Pons (tissue), 1 donor: ENCODE data around the gene RPAP3.

ENCODE experiments used
- DNase-seq: peaks from one replicate; pipeline ENCODE4 v3.0.0-alpha.2; 2016; ENCODE audit warnings: low spot score

The RPAP3 gene, protein sequence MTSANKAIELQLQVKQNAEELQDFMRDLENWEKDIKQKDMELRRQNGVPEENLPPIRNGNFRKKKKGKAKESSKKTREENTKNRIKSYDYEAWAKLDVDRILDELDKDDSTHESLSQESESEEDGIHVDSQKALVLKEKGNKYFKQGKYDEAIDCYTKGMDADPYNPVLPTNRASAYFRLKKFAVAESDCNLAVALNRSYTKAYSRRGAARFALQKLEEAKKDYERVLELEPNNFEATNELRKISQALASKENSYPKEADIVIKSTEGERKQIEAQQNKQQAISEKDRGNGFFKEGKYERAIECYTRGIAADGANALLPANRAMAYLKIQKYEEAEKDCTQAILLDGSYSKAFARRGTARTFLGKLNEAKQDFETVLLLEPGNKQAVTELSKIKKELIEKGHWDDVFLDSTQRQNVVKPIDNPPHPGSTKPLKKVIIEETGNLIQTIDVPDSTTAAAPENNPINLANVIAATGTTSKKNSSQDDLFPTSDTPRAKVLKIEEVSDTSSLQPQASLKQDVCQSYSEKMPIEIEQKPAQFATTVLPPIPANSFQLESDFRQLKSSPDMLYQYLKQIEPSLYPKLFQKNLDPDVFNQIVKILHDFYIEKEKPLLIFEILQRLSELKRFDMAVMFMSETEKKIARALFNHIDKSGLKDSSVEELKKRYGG

DNA sequence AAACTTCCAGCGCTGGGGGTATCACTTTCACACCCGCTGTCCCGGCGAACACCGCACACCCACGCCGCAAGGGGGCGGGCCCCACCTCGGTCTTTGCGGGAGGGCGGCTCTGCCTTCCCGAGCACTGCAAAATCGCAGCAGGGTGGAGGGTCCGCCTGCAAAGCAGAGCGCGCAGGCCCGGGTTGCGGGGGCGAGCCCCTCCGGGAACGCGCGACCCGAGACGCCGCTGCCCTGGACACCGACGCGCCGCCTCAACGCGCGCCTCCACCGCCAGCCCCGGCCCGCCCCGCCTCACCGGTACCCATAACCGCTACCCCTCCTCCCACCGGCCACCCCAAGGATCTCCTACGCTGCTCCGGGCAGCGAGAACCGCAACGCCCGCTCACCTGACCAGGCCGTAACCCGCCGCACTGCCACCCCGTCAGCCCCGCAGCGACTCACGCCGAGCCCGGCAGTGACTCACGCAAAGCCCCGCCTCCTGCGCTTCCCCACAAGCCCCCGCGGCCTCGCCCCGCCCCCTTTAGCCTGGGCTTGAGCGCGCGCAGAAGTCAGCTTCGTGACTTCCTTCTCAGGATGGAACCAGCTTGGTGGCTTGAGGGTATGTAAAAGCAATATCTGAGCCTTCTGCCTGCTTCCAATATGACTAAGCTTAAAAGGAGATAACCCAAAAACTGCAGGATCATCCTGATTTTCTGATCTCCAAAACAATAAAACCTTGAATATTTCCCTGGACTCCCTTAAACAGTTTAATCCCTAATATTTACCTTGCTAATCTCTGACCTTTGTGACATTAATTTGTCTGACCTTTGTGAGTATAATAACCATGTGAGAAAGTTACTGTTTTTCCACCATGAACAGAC, at the start of gene RPAP3:
TSS of gene RPAP3 (minus strand) at position 465 of the 860 bp plus-strand sequence. CDS start 3,190 bp downstream, outside the sequence.
- peak; percentile 89 for DNase-seq

DNA sequence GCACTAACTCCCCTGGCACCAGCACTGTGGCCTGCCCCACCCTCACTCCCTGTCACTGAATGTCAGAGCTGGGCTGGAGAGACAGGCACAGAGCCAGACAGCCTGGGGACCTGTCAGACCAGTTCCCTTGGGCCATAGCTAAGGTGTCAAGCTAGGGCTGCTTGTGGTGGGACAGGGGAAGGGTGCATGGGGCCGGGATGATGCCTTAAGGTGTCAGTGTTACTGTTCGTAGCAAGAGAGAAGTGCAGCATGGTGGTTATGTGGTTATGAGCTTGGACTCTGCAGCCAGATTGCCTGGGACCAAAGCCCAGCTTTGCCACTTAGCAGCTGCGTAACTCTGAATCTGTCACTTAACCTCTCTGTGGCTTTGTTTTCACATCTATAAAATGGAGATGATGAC, 49.1 kb upstream of the RPAP3 start:
- DNase-seq, result peak; percentile 57

DNA sequence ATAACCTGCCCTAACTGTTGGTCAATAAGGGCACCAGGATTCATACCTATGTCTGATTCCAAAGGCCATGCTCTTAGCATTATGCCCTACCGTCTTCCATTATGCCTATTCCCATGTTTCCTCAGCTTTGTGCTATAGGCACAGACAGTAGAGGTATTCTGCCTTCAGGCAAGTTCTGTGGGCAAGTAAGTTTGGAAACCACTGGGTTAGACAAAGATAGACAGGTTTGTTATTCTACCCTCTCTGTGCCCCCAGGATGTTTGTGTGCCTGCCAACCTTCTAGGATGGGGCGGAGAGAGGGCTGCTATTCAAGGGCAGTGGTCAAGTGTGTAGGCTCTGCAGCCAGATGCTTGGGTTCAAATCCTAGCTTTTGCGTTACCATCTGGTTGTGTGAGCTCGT, 48.3 kb upstream of the RPAP3 start:
- DNase-seq, result no peak

DNA sequence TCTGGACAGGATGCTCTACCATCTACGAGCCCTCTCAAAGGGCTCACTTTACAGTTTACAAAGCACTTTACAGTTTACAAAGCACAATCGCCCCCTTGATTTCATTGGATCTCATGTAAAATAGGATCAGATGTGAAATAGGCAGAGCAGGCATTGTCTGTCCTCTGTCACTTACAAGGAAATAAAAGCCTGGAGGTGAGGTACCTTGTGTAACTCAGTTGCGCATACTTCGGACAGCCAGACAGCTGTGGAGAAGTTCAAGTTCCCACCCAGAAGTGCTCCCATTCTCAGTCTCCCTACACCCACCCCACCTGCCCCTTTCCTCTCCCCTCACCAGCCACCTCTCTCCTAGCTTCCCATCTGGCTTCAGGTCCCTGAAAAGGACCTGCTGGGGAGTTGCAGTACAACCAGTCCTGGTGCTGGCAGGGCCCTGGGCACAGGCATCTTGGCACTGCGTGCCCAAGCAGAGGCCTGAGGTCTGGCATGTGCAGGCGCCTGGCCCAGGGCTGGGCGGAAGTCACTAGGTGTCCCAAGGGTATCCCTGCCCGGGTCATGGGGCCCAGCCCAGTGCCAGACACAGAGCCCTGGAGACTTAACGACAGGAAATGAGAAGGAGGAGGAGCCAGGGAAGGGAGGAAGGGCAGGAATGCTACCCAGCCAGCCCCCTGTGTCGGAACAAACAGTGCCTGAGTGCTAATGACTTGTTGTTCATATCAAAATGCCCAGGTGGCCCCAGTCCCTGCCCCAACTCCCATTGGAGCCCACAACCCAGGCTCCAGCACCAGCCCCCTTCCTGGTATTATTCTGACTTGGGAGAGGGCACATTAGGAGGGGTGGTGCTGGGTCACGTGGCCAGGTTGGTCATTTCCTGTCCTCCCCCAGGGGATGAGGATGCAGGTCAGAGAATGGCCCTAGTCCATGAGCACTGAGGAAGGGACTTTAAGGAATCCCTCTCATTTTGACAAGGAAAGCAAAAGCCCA, 47.5 kb upstream of the RPAP3 start:
- peak; percentile 50 for DNase-seq

DNA sequence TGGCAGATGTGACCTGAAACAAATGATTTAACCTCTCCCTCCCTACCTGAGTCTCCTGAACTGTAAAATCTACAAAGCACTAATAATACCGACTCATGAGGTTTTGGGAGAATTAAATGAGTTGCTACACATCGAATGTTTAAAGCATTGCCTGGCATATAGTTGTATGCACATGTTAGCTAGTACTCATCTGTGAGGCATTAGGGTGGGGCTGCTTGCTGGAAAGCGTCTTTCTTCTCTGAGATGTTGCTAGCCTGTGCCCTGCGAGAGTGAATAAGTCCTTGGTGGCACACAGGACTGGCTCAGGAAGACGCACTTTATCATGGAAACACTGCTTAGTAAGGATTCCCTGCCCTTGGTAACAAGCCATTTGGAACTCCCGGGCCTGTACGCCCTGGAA, 46.7 kb upstream of the RPAP3 start:
- DNase-seq, result no peak

DNA sequence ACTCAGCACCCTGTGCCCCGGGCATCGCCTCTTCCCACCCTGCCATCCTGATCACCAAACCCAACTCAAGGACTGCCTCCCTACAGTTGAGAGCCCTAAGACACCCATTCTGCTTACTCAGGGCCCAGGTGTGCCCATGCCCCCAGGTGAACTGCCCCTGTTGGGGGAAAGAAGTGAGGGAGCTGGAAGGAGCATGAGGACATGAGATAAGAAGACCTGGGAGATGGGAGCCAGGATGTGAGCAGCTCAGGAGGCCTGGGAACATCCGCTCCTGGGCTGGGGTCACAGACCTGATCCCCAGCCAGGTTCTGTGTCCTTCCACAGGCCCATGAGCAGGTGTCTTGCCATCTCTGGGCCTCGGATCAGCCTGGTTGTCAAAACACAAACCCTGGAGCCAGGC, 46.3 kb upstream of the RPAP3 start:
- DNase-seq, result no peak

DNA sequence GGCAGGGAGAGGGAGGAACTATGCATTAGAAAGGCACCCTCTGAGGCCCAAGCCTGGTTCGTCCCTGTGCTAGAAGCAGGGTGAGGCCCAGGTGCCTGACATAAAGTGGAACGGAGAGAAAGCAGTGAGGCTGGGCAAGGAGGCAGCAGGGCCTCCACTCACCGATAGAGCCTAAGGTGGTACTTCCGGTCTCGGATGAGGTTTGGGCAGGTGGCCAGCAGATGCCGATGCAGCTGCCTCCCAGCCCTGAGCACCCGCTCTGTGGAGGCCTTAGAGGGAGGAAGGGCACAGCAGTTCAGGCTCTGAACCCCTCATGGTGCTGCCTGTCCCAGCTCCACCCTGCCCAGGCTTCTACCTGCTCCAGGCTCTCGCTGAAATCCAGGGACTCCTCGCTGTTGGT, 45.7 kb upstream of the RPAP3 start:
- DNase-seq, result no peak

DNA sequence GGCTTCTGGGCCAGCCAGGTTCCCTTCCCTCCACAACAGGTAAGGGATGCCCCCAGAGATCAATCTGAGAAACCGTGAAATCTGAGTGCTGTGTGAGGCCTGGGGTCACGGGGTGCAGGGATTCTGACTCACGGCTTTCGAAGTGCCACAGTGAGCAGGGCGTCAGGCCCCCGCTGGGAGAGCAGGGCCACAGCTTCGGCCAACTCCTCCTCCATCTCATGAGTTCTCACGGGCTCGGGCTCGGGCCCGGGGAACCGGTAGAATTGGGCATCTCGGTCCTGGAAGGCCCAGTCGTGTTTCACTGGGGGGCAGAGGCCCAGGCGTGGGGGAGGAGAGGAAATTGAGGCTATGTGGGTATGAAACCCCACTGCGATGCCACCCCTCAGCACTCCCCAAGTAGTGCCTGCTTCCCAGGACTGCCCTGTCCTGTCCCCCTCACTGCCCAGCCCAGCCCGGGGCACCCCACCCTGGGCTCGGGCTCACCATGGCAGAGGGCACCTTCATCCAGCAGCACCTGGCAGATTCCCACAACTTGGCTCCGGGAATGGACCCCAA, 45.2 kb upstream of the RPAP3 start:
- no peak for DNase-seq

DNA sequence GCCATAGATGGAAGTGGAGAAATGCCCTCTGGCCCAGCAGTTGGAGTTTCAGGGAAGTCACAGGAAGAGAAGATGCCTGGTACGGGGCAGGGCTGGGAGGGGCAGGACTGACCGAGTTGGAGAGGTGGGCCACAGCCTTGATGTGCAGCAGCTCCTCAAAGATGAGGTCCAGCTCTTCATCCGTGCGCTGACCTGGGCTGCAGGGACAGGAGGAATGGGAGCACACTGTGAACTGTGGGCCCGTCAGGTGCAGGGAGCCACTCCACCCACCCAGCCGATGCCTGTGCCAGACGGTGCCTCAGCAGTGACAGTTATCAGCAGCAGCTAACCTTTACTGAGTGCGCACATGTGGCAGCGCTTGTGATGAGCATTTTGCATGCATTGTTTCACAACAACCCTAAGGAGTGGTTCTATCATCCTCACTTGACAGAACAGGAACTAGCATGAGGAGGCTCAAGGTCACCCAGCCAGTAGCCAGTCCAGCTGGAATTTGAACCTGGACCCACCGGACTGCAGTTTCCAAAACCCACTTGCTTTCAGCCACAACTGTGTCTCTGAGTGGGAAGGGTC, 44.5 kb upstream of the RPAP3 start:
- DNase-seq, result no peak

DNA sequence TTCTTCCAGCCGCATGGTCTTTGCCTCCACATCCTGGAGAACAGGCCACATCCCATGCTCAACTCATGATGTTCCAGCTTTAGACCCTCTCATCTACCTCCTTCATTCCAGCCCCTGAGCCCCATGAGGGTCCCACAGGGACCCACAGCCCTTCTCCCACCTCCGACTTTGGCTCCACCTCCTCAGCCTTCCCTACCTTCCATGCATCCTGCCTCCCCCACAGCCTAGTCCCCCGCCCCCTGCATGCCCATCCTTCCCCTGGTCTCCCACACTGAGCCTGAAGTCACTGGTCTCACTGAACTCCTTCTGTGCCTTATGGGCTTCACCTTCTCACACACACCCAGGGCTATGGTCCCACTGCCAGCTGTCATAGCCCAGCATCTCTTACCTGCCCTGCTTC, 43.1 kb upstream of the RPAP3 start:
- DNase-seq, result no peak

DNA sequence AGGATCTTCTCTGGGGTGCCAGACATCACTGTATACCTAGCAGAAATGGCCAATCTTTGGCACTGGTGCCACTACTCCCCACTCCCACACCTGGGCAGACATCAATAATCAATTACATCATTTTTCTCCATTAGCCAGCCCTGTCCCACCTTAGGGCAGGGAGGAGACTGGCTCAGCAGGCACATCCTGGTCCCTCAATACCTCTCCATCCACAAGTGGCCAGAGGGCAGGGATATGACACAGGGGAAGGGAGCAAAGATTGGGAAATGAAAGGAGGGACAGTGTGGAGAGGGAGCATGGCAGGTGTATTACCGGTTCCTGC, 42.6 kb upstream of the RPAP3 start:
- no peak for DNase-seq

DNA sequence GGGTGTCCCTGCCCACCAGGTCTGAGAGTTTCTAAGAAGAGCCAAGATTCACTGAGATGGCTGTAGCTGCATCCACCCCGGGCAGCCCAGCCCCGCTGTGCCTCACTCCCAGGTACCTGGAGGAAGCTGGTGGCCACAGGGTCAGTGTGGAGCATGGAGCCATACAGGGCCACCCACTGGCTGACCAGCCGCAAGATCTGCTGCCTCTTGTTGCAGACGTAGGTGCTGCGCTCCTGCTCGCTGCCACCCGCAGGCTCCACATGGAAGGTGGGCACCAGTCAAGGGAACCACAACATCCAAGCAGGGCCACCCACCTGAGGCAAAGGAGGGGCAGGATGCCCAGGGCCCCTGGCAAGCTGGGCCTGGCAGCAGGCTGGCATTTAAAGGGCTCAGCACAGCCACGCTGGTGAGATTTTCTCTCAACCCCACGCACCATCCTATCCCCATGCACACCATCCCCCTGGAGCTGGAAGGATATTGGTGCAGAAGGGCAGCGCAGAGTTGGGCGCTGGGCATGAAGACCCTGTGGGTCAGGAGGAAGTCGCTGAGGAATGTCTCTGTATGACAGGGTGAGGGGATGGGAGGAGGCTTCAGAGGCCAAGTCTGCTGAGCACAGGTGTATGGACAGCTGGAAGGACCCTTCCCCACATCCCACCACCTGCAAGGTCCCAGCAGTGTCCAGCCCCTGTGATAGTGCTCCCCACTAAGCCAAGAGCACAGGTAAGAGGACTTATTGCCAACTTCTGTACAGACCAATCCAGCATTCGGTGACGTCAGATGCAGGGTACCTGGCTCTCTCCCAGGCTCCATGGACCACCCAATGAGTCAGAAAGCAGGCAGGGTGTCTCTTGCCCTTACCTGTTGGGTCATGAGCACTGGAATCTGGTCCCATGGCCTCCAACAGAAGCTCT, 42.0 kb upstream of the RPAP3 start:
- no peak for DNase-seq

DNA sequence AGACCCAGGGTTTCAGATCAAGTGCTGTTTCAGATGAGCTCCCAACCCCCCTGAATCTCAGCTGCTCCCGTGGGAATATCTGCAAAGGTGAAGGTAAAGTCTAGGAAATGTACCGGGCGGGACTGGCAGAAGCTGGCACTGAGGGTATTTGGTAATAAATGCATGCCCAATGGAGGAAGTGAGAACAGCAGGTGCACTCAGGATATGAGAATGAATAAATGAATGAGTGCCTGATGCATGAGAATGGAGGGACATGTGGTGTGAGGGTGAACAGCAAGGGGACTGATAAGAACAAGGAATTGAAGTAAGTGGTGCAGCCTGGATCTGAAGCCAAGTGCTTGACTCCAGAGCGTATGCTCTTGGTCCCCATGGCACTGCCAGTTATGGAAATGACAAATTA, 41.3 kb upstream of the RPAP3 start:
- no peak for DNase-seq

DNA sequence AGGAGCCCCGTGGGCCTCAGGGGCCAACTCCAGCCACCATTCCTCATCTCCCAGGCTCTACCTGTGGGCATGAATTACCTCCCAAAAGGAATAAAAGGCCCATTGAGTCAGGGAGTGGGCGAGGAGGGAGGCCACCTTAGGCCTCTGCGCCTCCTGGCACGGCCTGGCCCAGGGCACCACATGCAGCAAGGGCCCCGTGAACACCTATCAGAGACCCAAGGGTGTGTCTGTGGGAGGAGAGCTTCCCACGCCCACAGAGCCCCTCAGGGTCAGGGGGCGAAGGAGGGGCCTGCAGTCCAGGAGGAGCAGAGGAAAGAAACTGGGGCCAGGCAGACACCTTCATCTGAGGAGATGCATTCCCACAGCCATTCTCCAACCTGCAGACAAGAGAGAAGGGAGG, 40.7 kb upstream of the RPAP3 start:
- DNase-seq, result no peak

DNA sequence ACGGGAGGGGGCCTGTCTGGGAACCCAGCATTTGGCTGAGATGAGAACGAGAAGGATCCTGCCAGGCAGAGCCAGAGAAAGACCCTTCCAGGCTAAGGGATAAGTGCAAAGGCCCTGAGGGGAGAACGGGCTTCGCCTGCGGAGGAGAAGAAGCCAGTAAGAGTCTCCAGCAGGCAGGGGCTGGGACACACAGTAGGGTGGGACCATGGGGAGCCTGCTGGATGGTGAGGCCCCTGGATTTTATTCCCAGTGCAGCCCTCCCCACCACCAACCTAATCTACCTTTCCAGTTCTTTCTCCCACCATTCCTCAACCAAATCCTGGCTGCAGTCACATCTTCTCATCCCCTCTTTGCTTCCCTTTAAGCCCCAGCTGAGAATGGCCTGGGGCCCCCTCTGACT, 40.2 kb upstream of the RPAP3 start:
- no peak for DNase-seq

DNA sequence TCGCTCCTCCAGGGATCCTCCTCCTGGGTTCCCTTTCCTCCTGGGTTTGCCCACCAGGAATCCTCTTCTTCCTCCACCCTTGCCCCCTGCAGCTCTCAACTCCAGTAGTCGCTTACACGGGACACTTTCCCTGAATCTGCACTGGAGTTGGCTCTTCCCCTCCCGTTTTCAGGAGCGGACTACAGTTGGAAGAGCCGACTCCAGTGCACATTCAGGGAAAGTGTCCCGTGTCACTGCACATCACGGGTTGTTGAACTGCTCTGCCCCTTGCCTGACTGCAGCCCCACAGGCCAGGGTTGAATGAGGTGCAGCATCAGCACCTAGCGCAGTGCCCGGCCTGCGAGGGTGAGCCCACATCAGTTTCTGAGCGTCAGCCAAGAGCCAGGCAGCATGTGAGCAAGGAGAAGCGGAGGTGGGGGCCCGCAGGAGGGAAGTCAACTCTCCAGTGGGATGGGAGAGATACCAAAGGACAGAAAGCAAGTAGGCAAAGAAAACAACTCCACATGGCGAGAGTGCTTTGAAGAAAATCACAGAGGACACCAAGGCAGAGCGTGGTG, 39.7 kb upstream of the RPAP3 start:
- no peak for DNase-seq

DNA sequence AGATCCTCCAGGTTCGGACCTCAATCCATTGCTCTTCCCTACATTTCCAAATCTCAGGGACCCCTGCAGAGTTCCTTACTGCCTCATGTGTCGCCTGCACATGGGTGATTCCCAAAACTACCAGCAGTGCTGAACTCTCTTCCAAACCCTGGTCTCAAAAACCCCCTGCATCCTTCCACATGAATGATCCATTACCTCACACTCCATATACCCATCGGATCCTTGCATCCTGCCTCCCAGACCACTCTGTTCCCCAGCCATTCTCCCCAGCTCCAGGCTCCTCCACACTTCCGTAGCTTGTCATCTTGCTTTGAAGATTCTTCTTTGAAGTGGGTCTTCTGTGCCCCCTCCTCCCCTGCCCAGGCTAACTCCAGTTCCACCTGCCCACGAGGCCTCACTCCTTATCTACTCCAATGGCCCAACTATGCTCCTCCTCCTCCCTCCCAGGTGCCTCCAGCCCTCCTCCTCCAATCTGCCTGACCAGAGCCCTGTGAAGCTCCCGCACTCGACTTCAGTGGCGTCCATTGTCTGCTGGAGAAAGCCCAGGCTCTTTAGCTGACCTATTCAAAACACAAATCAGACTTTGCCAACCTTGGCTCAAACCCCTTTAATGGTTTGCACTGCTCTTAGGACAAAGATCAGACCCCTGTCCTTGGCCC, 39.1 kb upstream of the RPAP3 start:
- DNase-seq, result no peak

DNA sequence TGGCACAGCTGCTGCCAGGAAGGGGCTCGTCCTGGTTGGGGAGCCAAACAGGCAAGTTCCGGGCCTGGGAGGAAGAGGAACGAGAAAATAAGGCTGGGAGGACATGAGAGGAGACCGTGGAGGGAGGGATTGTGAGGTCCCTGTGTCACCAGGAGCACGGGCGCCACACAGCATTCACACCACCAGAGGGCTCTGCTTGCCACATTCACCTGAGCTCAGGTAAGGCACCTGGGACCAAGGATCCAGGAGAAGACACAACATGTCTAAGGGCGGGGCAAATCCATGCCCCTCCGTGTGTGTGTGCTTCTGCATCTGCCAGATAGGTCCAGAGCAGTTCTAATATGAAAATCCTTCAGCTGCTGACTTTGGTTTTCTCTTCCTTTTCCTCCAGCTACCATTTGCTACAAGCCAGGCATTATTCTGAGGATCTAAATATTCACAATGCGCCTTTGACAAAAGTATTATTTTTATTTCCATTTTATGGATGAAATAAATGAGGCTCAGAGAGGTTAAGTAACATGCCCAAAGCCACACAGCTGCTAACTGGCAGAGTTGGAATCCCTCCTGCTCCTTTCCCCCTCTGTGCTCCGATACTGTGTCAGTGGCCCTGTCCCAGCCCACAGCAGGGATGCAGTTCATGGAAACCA, 38.3 kb upstream of the RPAP3 start:
- no peak for DNase-seq
